Measurements from ENCODE around the gene HDAC6.

Gene HDAC6

DNA sequence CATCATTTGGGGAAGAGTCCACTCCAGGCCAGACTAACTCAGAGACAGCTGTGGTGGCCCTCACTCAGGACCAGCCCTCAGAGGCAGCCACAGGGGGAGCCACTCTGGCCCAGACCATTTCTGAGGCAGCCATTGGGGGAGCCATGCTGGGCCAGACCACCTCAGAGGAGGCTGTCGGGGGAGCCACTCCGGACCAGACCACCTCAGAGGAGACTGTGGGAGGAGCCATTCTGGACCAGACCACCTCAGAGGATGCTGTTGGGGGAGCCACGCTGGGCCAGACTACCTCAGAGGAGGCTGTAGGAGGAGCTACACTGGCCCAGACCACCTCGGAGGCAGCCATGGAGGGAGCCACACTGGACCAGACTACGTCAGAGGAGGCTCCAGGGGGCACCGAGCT is 21.2 kb downstream of the HDAC6 start:
- TF ChIP-seq, protein P1, sequence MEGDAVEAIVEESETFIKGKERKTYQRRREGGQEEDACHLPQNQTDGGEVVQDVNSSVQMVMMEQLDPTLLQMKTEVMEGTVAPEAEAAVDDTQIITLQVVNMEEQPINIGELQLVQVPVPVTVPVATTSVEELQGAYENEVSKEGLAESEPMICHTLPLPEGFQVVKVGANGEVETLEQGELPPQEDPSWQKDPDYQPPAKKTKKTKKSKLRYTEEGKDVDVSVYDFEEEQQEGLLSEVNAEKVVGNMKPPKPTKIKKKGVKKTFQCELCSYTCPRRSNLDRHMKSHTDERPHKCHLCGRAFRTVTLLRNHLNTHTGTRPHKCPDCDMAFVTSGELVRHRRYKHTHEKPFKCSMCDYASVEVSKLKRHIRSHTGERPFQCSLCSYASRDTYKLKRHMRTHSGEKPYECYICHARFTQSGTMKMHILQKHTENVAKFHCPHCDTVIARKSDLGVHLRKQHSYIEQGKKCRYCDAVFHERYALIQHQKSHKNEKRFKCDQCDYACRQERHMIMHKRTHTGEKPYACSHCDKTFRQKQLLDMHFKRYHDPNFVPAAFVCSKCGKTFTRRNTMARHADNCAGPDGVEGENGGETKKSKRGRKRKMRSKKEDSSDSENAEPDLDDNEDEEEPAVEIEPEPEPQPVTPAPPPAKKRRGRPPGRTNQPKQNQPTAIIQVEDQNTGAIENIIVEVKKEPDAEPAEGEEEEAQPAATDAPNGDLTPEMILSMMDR (IDR thresholded peaks at IDR 0.05; ENCODE audit: low read length, missing control alignments) = no peak
- DNase-seq (ENCODE audit: low read depth) = no peak
- H3K4me3 ChIP-seq (replicated peaks; ENCODE audit: low read depth, low read length) = no peak overlapping the region

DNA sequence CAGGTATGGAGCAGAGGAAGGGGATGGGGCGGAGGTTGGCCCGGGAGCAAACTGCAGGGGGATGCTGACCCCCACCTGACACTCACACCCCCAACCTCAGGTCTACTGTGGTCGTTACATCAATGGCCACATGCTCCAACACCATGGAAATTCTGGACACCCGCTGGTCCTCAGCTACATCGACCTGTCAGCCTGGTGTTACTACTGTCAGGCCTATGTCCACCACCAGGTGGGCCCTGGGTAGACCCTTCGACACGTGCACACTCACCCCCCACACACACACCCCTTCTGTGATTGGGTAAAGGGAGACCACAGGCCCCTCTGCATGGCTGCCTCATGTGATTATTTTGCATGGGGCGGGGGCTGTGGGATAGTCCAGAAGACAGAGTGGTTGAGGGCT is 22.2 kb downstream of the HDAC6 start:
- TF ChIP-seq, protein P1 (IDR thresholded peaks at IDR 0.05; ENCODE audit: low read length, missing control alignments) = no peak
- DNase-seq (ENCODE audit: low read depth) = no peak
- no peak overlapping the region for H3K4me3 ChIP-seq (replicated peaks; ENCODE audit: low read depth, low read length)

DNA sequence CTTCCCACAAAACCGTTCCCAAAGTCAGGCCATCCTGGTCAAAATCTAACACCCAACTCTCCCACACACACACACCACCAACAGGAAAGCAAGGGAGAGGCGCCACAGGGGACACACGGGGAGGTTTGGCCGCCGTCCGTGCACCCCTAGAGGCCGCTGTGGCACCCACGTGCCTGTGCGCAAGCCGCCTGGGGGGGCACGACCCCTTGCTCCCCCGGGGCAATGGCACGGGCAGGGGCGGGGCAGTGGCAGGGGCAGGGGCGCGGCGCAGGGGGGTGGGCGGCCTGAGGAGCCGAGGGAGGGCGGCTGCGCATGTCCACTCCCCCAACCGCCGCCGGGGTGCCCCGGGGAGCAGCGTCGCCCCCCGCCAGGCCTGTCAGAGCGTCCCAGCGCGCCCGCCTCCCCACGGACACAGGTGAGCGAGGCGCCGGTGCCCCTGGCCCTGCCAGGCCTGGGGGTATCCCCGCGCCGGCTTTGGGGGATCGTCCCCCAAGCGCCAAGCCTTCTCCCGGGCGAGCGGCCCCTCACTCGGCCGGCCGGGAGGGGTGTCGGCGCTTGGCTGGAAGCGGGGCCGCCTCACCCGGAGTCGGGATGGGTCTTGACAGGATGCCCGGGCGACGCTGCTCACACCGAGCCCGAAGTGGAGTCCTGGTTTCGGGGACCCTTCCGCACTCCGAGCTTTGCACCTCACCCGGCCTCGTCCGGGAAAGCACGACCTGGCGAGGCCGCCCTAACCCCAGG is 24.4 kb downstream of the HDAC6 start, which contains the start of gene ERAS:
Gene ERAS, plus strand, starts transcription at position 379 of the 741 bp plus-strand sequence. CDS start 2,611 bp downstream, outside the sequence.
- TF ChIP-seq, protein P1 (IDR thresholded peaks at IDR 0.05; ENCODE audit: low read length, missing control alignments) = no peak
- no peak within 1 kb of the TSS for H3K4me3 ChIP-seq (replicated peaks; ENCODE audit: low read depth, low read length)

DNA sequence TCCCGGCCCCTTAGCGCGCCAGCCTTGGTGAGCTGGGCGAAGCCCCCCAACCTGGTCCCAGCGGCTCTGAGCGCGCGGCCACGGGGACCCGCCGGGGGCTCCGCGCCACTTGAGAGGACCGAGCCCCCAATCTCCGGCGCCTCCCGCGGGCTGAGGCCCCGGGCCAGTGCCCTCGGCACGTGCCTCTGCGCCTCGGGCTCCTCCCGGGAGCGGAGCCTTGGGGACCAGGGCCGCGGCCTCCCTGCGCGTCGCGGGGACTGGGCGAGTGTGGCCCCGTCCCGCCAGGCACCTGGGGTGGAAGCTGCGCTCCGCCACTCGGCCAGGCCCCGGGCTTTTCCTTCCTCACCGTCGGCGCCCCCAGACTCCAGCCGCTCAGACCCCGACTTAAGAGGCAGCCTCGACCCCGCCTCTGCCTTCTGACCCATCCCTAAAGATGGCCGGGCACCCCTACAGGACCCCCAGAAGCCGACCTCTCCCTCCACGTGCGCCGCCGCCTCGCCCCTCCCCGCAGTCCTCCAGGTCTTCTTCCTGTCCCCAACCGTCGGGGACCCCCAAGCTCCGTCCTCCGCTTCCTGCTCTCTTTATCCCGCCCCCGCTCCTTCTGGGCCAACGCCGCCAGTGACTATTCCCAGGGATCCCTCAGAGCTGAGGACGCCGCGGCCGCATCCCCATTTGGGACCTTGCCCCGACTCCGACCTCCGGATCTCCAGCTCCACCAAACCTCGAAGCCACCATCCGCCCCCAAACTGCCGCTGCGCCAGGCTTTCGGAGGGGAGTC is 25.2 kb downstream of the HDAC6 start:
- H3K4me3 ChIP-seq (replicated peaks; ENCODE audit: low read depth, low read length) = no peak overlapping the region
- DNase-seq (ENCODE audit: low read depth) = no peak
- TF ChIP-seq, protein P1 (IDR thresholded peaks at IDR 0.05; ENCODE audit: low read length, missing control alignments) = no peak

More for the DNA sequence above, 24.4 kb downstream of the HDAC6 start, which contains the start of gene ERAS:
- no peak for DNase-seq (ENCODE audit: low read depth)

DNA sequence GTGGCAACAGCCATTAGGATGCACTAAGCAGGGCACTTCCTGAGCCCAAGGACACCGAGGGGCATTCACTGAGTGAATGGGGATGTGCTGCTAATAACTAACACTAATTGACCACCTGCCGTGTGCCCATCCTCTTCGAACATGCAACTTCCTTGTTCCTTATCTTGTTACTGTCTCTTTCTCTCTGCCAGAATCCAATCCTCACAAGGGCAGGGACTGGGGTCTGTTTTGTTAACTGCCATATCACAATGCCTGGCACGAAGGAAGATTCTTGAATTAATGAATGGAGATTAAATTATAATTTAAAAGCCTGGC is 25.7 kb downstream of the HDAC6 start:
- DNase-seq (ENCODE audit: low read depth) = no peak
- TF ChIP-seq, protein P1 (IDR thresholded peaks at IDR 0.05; ENCODE audit: low read length, missing control alignments) = no peak
- H3K4me3 ChIP-seq (replicated peaks; ENCODE audit: low read depth, low read length) = no peak overlapping the region

DNA sequence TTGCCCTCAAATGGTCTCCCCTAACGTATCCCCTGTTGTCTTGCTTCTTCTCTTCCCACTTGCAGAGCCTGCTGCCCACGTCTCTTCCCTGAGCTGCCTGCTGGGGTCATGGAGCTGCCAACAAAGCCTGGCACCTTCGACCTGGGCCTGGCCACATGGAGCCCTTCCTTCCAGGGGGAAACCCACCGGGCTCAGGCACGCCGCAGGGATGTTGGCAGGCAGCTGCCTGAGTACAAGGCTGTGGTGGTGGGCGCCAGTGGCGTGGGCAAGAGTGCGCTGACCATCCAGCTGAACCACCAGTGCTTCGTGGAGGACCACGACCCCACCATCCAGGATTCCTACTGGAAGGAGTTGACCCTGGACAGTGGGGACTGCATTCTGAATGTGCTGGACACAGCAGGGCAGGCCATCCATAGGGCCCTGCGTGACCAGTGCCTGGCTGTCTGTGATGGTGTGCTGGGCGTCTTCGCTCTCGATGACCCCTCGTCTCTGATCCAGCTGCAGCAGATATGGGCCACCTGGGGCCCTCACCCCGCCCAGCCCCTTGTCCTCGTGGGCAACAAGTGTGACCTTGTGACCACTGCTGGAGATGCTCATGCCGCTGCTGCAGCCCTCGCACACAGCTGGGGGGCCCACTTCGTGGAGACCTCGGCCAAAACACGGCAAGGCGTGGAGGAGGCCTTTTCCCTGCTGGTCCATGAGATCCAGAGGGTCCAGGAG is 27.3 kb downstream of the HDAC6 start:
- DNase-seq (ENCODE audit: low read depth) = no peak
- TF ChIP-seq, protein P1 (IDR thresholded peaks at IDR 0.05; ENCODE audit: low read length, missing control alignments) = no peak
- H3K4me3 ChIP-seq (replicated peaks; ENCODE audit: low read depth, low read length) = no peak overlapping the region
